Mesendoderm (in vitro differentiated cells): Measurements from ENCODE around the gene MKRN2.

Experiments used
- DNase-seq: peaks from one replicate; pipeline ENCODE4 v3.0.0; 2013
- H2AK5ac ChIP-seq: 2 replicates; pipeline ENCODE4 v1.6.1; 2013; ENCODE audit warnings: low read length, inconsistent platforms
- H2BK120ac ChIP-seq: 2 replicates; pipeline ENCODE4 v1.6.1; 2013; ENCODE audit warnings: low read depth, mild to moderate bottlenecking, low read length, moderate library complexity, mixed read lengths
- H2BK15ac ChIP-seq: replicated peaks from 2 replicates; pipeline ENCODE4 v1.6.1; 2013; ENCODE audit warnings: low read depth, mild to moderate bottlenecking, moderate library complexity
- H2BK5ac ChIP-seq: 2 replicates; pipeline ENCODE4 v1.6.1; 2013; ENCODE audit warnings: low read length, inconsistent platforms
- H3K18ac ChIP-seq: 2 replicates; pipeline ENCODE4 v1.6.1; 2013; ENCODE audit warnings: mild to moderate bottlenecking, low read length, mixed read lengths
- H3K23ac ChIP-seq: one replicate; pipeline ENCODE4 v1.6.1; 2013; ENCODE audit warnings: low read length
- H3K27ac ChIP-seq: 2 replicates; pipeline ENCODE4 v1.5.1; 2013; ENCODE audit warnings: low read depth, mild to moderate bottlenecking, inconsistent platforms, low read length, moderate library complexity
- H3K27me3 ChIP-seq: 2 replicates; pipeline ENCODE4 v1.6.1; 2013; ENCODE audit warnings: low read length, control low read depth, mild to moderate bottlenecking, inconsistent platforms; ENCODE audit not compliant: insufficient read depth, poor library complexity
- H3K36me3 ChIP-seq: 2 replicates; pipeline ENCODE4 v1.6.1; 2013; ENCODE audit warnings: low read length, inconsistent platforms; ENCODE audit not compliant: control insufficient read depth, insufficient read depth
- H3K4ac ChIP-seq: one replicate; pipeline ENCODE4 v1.6.1; 2013; ENCODE audit warnings: low read depth, mild to moderate bottlenecking, low read length, moderate library complexity
- H3K4me1 ChIP-seq: 2 replicates; pipeline ENCODE4 v1.6.1; 2013; ENCODE audit warnings: low read depth, low read length, inconsistent platforms; ENCODE audit not compliant: control insufficient read depth
- H3K4me2 ChIP-seq: 2 replicates; pipeline ENCODE4 v1.6.1; 2013; ENCODE audit warnings: low read length
- H3K4me3 ChIP-seq: 2 replicates; pipeline ENCODE4 v1.5.1; 2013; ENCODE audit warnings: mild to moderate bottlenecking, low read length
- H3K56ac ChIP-seq: one replicate; pipeline ENCODE4 v1.6.1; 2013; ENCODE audit warnings: low read length
- H3K79me1 ChIP-seq: 2 replicates; pipeline ENCODE4 v1.6.1; 2013; ENCODE audit warnings: low read length, inconsistent platforms
- H3K79me2 ChIP-seq: 2 replicates; pipeline ENCODE4 v1.6.1; 2013; ENCODE audit warnings: mild to moderate bottlenecking, low read length; ENCODE audit not compliant: control insufficient read depth, insufficient read depth
- H3K9ac ChIP-seq: 2 replicates; pipeline ENCODE4 v1.6.1; 2013; ENCODE audit warnings: low read length, inconsistent platforms
- H4K5ac ChIP-seq: one replicate; pipeline ENCODE4 v1.6.1; 2013; ENCODE audit warnings: low read length
- H4K8ac ChIP-seq: one replicate; pipeline ENCODE4 v1.6.1; 2013; ENCODE audit warnings: low read depth, mild to moderate bottlenecking, control low read depth, low read length, moderate library complexity
- WGBS: extraction: QIAGEN DNeasy Blood & Tissue Kit; methylation state at CpG from one replicate; pipeline ENCODE4 v1.1.7; 2013; ENCODE audit warnings: low lambda C conversion rate, missing lambda C conversion rate; ENCODE audit not compliant: insufficient coverage; ENCODE audit errors: extremely low coverage; 5-methylcytosine and 5-hydroxymethylcytosine counted together

The MKRN2 gene

DNA sequence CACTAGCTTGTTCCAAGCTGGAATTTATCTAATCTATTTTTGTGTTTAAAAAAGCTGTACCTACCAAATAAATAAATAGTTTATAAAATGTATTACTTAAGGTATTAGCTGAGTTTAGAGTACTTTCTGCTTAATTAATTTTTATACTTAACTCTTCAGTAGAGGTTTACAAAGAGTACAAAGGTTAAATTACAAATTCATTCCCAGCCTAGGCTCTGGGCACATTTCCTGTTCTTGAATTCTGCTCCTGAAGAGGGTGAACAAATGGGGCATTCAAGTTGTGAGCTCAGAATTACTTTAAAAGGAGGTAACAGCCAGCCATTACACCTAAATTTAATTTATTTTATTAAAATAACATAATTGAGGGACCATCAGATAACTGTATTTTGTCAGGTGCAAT is 26.4 kb downstream of the MKRN2 start:
- no peak overlapping the region for H3K27ac ChIP-seq
- DNase-seq, result no peak

DNA sequence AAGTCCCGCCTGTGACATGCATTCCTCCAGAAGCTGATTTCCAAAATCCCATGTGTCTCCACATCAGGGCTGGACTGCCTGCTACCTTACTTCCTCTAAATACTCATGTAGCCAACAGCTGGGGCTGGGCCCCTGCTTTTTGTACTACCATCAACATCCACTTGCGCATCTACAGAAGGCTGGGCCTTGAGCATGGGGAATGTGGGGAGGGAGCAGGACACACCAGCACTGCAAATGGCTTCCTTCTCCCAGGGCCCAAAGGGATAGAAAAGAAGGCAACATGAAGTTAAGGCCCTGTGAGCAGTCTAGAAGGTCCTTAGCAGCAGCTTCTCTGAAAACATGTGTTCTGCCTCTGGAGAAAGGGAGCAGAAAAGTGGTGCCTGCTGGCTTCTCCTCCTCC is 27.2 kb downstream of the MKRN2 start:
- no CpG with 5 or more reads among the region's 2 CpGs for WGBS
- Histone ChIP-seq H4K8ac (no peak overlapping the region), H3K27ac (no peak overlapping the region), H3K4me2 (no peak overlapping the region), H2AK5ac (no peak overlapping the region), H3K79me1 (no peaks in the 10 kb centered on the region), H3K27me3 (no peaks in the 10 kb centered on the region), H2BK5ac (no peak overlapping the region), H3K9ac (no peak overlapping the region), H3K79me2 (no peaks in the 10 kb centered on the region), H3K4me1 (no peaks in the 10 kb centered on the region), H2BK120ac (no peak overlapping the region), H3K18ac (no peak overlapping the region), H3K56ac (no peak overlapping the region), H3K23ac (no peak overlapping the region), H4K5ac (no peak overlapping the region), H3K36me3 (peaks cover 16% of the 10 kb centered on the region), H2BK15ac (no peak overlapping the region), H3K4ac (no peak overlapping the region), H3K4me3 (no peak overlapping the region)
- no peak for DNase-seq

More for the DNA sequence above, 26.4 kb downstream of the MKRN2 start:
- H3K4me1 ChIP-seq, result no peaks in the 10 kb centered on the region
- H2BK120ac ChIP-seq, result no peak overlapping the region
- no peak overlapping the region for H4K8ac ChIP-seq
- H2BK5ac ChIP-seq, result no peak overlapping the region
- no peak overlapping the region for H2AK5ac ChIP-seq
- H3K4me2 ChIP-seq, result no peak overlapping the region
- H3K4me3 ChIP-seq, result no peak overlapping the region
- no peak overlapping the region for H3K56ac ChIP-seq
- no peak overlapping the region for H3K23ac ChIP-seq
- H3K4ac ChIP-seq, result no peak overlapping the region
- H3K27me3 ChIP-seq, result no peaks in the 10 kb centered on the region
- no peaks in the 10 kb centered on the region for H3K79me1 ChIP-seq
- peaks cover 15% of the 10 kb centered on the region for H3K36me3 ChIP-seq
- no peaks in the 10 kb centered on the region for H3K79me2 ChIP-seq
- no peak overlapping the region for H2BK15ac ChIP-seq
- H4K5ac ChIP-seq, result no peak overlapping the region
- H3K9ac ChIP-seq, result no peak overlapping the region
- H3K18ac ChIP-seq, result no peak overlapping the region

DNA sequence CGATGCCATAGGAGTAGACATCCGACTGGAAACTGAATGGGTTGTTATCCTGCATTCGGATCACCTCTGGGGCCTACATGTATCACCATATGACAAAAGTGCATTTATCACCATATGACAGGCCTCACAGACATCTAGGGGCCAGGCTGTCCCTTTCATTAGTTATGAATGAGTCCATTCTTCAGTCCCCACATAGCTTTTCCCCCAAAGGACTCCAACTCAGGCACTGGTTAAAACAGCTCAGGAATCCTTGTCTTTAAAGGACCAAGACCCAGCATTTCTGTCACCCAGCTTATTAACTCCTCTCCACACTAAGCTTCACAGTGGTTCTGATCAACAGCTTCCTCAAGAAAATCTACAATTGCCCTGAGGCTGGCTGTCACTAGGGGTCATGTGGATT is 28.3 kb downstream of the MKRN2 start:
- Histone ChIP-seq H3K23ac (no peak overlapping the region), H2BK120ac (no peak overlapping the region), H3K56ac (no peak overlapping the region), H3K9ac (no peak overlapping the region), H2AK5ac (no peak overlapping the region), H3K27me3 (no peaks in the 10 kb centered on the region), H3K79me1 (no peaks in the 10 kb centered on the region), H3K36me3 (peaks cover 16% of the 10 kb centered on the region), H3K18ac (no peak overlapping the region), H3K4me1 (no peaks in the 10 kb centered on the region), H3K4me3 (no peak overlapping the region), H3K4ac (no peak overlapping the region), H4K5ac (no peak overlapping the region), H3K4me2 (no peak overlapping the region), H3K79me2 (no peaks in the 10 kb centered on the region), H2BK15ac (no peak overlapping the region), H4K8ac (no peak overlapping the region), H2BK5ac (no peak overlapping the region), H3K27ac (no peak overlapping the region)
- no peak for DNase-seq
- WGBS, result no CpG with 5 or more reads among the region's 3 CpGs

DNA sequence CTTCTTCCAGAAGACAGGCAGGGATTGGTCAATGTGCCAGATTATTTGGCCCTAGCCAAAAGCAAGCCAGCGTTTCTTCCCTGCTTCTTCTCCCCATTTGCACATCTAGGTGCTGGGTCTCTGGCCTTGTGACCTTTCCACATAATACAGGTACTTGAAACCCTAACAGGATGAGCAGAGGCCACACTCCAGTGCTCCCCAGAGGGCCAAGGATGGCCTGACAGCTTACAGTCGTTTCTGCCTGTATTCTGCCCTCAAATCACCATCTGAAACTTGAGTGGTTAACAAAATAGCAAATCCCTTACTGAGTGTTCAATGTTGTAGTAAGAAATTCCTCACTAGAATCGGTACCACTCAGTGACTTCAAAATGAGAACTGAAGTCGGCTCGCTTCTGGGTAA is 29.1 kb downstream of the MKRN2 start:
- Histone ChIP-seq H2BK120ac (no peak overlapping the region), H2AK5ac (no peak overlapping the region), H3K23ac (no peak overlapping the region), H4K5ac (no peak overlapping the region), H3K4ac (no peak overlapping the region), H3K4me3 (no peak overlapping the region), H3K18ac (no peak overlapping the region), H3K36me3 (peaks cover 18% of the 10 kb centered on the region), H3K79me1 (no peaks in the 10 kb centered on the region), H2BK5ac (no peak overlapping the region), H3K4me1 (no peaks in the 10 kb centered on the region), H3K27me3 (no peaks in the 10 kb centered on the region), H3K4me2 (no peak overlapping the region), H3K79me2 (no peaks in the 10 kb centered on the region), H3K27ac (no peak overlapping the region), H3K56ac (no peak overlapping the region), H2BK15ac (no peak overlapping the region), H3K9ac (no peak overlapping the region), H4K8ac (no peak overlapping the region)
- WGBS, result no CpG with 5 or more reads among the region's 5 CpGs
- DNase-seq, result no peak

DNA sequence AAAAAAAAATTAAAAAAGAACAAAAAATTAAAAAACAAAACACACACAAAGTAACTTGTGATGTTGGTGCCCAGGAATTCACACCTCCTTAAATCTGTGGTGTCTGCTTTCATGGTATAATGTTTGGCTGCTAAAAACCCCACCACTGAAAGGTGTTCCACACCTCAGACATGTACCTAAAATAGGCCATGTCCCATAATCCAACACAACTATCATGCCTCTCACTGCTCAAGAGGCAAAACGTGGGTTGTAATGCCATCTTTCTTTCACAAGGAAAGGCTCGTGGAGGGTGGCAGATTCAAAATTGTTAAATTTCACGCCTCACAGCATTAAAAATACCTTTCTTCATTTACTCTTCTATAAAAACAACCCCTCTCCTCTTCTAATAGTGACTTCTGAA is 29.5 kb downstream of the MKRN2 start:
- WGBS, result 100% methylated on average over 1 of the region's 3 CpGs
- peaks cover 18% of the 10 kb centered on the region for H3K36me3 ChIP-seq

More for the DNA sequence above, 29.5 kb downstream of the MKRN2 start:
- no peak overlapping the region for H2BK15ac ChIP-seq
- no peak overlapping the region for H4K5ac ChIP-seq
- H3K4ac ChIP-seq, result no peak overlapping the region
- H3K23ac ChIP-seq, result no peak overlapping the region
- no peaks in the 10 kb centered on the region for H3K27me3 ChIP-seq
- H3K4me1 ChIP-seq, result no peaks in the 10 kb centered on the region
- H2BK120ac ChIP-seq, result no peak overlapping the region
- no peak for DNase-seq
- H2BK5ac ChIP-seq, result no peak overlapping the region
- no peaks in the 10 kb centered on the region for H3K79me2 ChIP-seq
- no peak overlapping the region for H3K4me2 ChIP-seq
- H3K27ac ChIP-seq, result no peak overlapping the region
- no peak overlapping the region for H3K4me3 ChIP-seq
- H3K18ac ChIP-seq, result no peak overlapping the region
- no peaks in the 10 kb centered on the region for H3K79me1 ChIP-seq
- H3K9ac ChIP-seq, result no peak overlapping the region
- no peak overlapping the region for H3K56ac ChIP-seq
- H2AK5ac ChIP-seq, result no peak overlapping the region
- no peak overlapping the region for H4K8ac ChIP-seq
